Fibroblast of skin of left quadriceps (primary cell): ENCODE data around the gene COL27A1.
"Not testable (repeated sequence)": the region's sequence is repeated elsewhere in the genome, so short reads cannot be mapped to it uniquely, and the experiment has no call there.

Experiments used
- DNase-seq, 2 experiments: peaks; one replicate each; pipeline ENCODE4 v3.0.0-alpha.2; 2013; ENCODE audit warnings: low read depth in 2 of 2

The COL27A1 gene

DNA sequence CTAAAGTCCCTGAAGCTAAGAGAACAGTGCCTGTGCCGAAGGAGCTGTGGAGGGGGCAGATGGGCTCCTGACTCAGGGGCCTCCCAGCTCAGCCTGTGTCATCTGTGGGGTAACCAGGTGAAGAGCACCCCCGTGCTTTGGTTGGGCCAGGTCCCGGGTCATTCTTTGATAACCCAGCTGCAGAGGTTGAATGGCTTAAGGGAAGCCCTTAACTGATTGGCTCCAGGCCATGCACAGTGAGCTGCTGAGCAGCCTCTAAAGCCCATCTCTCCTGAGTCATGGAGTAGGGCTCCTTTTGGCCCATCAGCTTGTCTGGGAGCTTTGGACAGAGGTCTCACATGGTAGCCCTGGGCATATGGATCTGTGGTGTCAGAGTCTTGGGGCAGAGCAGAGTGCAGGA lies 28.7 kb downstream of the COL27A1 start:
- no peak for DNase-seq

DNA sequence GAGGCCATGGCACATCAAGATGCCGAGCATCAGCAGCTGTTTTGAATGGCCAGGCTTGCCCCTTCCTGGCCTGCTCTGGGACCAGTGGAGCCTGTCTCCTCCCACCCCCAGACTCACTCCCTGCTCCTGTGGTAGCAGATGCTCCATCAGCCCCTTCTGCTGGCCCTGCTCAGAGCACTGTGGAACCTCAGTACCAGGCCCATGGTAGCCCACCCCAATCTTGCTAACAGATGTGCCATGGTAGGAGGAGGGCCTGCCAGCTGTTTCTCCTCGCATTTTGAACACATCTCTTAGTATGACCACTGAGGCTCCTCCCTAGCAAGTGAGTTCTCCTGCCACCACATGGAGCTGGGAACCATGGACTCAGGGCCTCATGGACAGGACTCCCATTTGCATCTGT lies 29.5 kb downstream of the COL27A1 start:
- DNase-seq = no peak

DNA sequence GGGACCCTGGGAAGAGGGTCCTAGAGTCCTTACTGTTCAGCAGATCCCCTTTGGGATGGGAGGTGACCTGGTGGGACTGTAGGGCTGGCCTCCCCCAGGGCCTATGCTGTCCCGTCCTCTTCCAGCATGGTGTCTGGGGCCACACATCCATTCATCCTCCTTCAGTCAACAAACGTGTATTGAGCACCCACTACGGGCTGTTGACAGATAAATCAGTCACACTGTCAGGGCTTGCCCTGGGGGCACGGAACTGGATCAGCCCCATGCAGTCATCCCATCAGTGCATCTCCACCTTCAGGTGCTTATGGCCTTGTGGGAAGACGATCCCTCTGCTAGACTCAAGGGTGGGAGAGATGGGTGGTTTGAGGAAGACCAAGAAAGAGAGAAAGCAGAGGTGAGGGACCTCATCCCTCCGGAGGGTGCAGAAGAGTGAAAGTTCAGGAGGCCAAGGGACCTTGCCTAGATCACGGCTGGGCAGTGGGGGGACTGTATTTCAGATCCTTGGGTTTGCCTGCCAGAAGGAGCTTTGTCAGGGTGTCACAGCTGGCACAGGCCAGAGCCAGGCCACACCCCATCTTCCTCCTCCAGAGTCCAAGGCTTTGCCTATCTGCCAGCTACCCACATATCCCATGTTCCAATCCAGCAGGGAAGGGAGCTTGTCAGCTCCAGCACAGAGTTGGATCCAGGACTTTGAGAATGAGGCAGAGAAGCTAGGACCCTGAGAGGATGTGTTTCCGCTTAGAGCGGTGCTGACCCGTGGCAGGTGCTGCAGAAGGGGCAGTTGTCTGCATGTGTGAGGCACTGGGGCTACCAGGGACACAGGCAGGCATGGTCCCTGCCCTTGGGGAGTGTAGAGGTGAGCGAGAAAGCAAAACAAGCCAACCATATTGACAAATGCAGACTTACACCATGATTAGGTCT lies 30.5 kb downstream of the COL27A1 start:
- DNase-seq = no peak

DNA sequence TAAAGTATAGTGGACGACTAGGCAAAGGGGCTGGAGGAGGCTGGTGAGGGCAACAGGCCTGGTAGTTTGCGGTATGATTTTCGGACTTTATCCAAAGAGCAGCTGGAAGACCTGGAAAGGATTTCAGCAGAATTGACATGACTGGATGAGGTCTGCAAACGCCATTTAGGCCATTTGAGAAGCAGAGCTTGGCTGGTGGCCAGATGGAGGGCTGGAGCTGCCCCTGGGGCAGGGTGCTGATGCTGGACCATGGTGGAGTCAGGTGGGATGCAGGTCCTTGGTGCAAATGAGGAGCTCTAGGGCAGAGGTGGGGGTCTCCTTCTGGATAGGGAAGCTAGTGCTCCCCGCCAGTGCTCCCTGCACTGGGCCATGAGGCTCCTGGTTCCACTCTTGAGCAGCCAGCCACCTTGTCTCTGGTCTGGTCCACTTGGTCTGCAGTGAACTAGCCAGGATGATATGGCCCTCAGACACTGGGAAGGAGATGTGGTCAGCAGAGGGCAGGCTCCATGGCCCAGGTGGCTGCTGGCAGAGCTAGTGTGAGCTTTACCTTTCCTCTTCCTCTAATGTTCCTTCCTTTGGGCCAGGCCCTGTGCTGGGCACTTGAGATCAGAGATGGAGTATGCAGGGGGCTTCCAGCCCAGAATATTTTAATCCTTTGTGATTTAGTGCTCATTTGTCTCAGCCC lies 31.4 kb downstream of the COL27A1 start:
- DNase-seq = no peak

DNA sequence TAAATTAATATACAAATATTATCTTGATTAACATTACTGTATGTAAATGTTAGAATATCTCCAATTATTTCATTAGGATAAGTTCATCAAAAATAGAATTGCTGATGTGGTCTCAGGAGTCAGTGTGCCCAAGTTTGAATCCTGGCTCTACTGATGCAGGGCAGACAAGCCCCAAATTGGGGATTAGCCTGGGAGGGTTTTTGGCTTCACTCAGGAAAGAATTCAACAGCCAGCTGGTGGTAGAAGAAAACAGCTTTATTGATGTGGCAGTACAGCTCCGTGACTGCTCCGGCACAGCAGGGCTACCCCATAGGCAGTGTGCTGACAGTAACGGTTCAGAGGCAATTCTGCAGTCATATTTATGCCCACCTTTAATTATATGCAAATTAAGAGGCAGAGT lies 32.5 kb downstream of the COL27A1 start:
- DNase-seq = no peak

DNA sequence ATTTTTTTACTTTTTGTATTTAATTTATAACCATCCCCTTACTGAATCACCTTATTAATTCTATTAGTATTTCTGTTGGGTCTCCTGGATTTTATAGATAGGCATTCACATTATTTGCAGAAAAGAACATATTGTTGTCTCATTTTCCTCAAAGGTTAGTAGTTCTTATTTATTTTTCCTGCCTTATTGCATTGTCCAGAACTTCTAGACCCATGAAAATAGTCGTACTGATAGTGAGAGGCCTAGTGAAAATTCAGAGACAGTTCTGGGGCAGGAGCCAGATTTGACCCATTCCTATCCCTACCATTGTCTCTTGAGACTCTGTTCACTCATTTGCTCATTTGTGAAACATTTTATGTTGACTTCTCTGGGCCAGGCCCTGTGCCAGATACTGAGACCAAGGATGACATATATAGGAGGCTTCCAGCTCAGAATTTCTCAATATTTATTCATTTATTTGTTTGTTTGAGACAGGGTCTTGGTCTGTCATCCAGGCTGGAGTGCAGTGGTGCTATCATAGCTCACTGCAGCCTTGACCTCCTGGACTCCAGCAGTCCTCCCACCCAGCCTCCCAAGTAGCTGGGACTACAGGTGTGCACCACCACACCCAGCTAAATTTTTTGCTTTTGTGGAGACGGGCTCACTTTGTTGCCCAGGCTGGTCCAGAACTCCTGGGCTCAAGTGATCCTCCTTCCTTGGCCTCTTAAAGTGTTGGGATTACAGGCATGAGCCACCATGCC lies 34.7 kb downstream of the COL27A1 start:
- DNase-seq = no peak

DNA sequence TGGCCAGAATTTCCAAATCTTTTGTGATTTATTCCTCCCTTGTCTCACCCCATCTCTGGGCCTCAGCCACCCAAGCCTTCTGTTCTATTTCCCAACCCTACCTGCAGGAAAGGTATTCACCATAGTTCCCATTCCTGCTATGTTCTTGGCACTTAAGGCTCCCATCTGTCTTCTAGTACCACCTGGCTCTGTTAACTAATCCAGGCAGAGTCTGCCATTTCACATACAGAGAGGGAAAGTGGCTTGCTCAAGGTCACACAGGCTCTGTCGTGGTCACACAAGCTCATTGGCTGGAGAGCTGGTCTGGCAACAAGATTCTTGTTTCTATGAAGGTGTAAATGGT lies 35.2 kb downstream of the COL27A1 start:
- DNase-seq = no peak

DNA sequence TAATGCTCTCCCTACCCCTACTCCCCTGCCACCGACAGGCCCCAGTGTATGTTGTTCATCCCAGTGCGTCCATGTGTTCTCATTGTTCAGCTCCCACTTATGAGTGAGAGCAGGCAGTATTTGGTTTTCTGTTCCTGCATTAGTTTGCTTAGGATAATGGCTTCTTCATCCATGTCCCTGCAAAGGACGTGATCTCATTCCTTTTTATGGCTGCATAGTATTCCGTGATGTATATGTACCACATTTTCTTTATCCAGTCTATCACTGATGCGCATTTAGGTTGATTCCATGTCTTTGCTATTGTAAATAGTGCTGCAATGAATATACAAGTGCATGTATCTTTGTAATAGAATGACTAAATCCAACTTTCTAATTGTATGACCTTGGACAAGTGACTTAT lies 36.1 kb downstream of the COL27A1 start:
- DNase-seq = not testable (repeated sequence)

DNA sequence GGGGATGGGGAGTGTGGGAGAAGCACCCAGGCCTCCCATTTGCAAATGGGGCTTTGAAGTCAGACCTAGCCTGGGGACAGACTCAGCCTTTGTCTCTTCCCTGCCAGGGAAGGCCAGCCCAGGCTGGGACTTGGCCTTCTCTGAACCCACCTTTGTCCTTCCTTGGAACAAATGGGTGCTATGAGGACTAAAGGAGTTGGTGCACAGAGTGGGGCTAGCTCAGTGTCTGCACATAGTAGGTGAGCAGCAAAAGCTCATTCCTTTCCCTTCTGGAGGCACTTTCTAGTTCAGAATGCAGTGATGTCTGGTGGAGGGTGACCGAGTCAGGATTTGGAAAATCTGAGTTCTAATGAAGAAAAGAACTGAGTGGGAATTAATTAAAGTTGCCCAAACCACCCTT lies 37.2 kb downstream of the COL27A1 start:
- no peak for DNase-seq

DNA sequence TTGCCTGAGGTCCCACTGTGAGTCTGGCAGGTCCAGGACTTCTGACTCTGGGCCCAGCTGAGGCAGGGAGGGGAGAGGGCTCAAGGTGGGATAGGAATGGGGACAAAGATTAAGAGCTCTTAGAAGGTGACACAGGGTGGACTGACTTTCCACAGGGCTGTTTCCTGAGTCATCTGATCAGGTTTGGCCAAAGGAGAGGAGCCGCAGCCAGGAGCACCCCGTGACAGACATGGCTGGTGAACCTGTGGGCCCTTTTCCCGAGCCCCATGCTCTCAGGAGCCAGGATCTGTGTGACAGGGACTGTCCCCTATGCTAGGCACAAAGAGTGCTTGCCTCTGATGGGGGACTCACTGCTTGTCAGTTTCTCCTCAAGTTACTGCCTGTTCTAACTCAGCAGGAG lies 37.8 kb downstream of the COL27A1 start:
- DNase-seq = no peak

DNA sequence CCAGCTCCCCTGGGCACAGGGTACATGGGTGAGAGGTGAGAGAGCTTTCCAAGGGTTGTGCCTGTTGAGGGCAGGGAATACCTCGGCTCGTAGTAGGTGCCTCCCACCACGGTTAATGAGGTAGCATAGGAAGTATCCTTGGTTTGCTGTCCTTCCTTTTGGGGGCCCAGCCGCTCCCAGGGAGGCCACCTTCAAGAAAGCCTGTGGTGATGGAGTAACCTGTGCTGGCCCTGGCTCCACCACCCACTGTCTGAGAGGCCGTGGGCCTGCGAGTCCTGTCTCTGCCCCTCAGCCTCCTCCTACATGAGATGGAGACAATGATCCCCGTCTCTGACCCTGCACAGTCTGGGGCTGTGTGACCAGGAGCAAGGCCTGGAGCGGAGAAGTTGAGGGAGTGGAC lies 40.8 kb downstream of the COL27A1 start:
- DNase-seq = no peak

DNA sequence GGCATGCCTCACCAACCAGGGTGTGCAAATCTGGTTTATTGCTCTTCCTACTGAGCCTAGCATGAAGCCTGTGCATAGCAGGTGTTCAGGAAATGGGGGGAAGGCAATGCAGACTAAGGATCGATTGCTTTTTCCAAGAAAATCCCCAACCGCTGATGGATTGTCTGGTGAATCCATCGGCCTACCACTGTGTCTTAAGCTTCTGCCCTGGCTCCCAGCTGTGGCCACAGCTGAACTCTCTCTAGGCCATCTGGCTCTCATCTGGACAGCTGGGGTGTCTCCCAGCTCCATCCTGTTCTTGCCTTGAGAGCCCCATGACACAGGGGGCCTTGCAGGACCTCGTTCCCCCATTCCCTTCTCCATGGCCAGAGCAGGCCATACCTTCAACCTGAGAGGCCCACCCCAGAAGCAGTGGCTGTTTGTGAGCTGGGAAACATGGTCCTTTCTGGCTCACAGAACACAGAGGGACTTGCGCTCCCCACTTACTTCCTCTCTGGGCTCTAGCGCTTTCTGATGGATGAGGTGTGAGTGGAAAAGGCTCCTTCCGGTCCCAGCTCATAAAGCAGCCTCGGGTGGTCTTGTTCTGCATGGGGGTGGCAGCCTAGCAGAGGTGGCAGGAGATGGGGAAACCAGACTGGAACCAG lies 41.8 kb downstream of the COL27A1 start:
- DNase-seq = no peak

DNA sequence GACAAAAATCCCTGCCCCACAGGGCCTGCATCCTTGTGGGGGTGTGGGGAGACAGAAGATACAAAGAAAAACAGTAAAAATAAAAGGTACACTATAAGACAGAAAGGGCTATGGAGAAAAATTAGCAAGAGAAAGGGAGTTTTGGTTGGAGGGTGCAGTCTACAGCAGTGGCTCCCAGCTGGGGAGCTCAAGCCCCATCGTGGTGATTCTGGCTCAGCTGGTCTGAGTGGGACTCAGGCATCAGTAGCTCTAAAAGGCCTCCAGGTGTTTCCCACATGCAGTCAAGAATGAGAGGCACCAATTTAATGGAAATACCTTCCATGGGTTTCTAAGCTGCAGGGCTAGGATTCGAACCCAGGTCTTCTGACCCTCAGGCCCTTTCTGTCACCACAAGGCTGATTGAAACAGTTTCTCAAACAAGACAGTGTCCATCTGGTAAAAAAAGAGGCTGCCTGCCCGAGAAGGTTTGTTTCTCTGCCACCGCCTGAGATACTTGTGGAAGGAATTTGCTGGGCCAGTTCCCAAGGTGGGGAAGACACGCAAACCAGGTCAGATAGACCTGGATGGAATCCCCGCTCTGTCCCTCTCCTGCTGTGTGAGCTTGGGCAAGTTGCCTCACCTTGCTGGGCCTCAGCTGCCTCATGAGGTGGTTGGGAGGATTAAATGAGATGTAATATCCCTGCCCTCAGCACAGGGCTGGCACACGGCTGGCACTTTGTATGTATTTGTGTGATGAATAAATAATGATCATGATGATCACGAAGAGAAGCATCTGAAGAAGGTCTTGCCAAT lies 43.1 kb downstream of the COL27A1 start:
- no peak for DNase-seq

DNA sequence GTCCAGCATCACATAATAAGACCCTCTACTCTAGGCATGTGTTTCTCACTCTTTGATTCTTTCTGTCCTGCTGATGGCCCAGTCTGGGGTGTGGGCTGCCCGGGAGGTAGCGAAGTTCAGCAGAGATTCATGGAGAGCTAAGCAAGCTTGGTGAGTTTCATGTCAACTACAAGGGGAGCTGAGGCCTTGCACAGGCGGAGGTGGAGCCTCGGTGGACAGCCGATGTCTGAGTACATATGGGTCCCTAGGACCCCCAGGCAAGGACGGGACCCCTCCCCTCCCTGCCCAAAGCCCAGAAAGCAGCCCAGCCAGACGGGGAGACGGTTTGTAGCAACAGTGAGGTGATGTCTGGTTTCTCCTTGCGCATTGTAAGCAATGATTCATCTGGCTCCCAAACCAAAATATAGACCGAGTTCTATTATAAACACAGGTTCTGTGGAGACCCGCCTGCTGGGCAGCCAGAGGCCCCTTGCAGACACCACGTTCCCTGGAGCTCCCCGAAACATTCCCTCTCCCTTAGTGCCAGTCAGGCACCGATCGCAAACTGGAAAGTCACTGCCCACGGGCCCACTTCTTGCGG lies 45.5 kb downstream of the COL27A1 start:
- no peak for DNase-seq

DNA sequence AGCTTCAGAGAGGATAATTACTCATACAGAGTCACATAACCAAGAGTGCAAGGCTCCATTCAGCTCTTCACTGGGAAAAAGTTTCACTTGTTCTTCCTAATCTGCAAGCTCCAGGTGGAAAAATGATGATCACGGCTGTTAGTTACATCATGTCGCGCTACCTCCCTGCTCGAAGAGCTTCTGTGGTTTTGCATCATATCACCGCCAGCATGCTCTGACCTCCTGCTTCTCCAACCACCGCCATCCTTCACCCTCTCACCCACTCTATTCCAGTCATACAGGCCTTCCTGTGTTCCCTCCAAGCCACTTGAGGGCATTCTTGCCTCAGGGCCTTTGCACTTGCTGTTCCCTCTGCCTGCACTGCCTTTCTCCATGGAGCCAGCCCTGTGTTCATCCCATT lies 47.1 kb downstream of the COL27A1 start:
- DNase-seq = no peak

DNA sequence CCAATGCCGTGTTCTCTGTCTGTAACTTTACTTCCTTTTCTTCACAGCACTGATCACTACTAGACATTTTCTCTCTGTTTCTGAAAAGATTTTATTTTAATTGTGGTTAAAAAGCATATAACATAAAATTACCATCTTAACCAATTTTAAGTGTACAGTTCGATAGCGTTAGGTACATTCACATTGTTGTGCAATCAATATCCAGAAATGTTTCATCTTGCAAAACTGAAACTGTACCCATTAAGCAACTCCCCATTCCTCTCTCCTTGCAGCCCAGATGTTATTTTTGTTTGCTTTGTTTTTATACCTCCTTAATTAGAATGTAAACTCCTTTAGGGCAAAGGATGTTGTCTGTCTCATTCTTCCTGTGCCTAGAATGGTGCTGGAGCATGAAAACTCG lies 47.5 kb downstream of the COL27A1 start:
- DNase-seq = no peak

DNA sequence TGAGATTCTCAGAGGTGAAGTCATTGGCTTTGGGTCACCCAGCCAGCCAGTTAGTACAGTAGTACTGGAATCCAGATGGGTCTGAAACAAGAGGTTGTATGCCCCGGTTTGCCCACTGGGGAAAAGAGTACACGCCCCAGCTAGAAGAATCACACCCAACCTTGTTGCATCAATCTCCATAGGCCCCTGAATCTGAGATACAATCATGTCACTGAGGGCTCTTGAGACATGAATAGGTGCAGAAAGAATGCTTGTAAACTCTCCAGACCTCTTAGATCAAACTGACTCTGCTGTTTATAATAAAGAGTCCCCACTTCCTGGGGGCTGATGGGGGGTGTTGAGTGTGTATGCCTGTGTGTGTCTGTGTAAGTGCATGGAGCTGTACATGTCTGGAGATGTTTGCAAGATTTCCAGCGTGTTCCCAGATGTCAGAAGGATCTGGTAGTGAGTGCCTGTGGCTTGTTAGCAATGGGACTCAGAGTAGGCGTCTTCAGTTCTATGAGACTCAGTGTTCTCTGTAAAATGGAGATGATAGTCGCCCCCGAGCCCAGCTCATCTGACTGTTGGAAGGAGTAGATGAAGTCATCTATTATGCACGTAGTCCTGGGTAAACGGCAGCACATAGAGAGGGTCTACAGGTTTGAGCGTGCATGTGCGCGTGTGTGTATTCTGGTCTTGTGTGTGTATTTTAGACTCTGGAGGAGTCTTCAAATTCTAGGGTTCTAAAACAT lies 48.2 kb downstream of the COL27A1 start:
- no peak for DNase-seq

DNA sequence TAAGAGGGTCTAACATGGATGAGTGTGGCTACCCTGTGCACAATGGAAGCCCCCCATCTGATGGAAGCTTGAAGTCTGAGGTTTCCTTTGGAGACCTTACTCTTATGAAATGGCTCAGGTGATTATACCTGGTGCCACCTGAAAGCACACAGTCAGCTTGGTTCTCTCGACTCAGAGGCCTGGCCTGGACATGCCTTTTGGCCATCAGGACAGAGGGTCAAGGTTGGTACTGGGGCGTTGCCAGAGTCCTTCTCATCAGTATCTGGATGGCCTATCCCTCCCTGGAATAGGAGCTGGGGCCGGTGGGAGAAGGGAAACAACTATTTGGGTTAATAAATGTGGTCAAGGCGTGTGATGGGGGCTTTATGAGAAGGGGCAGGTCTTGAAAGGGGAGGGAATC lies 48.9 kb downstream of the COL27A1 start:
- no peak for DNase-seq

DNA sequence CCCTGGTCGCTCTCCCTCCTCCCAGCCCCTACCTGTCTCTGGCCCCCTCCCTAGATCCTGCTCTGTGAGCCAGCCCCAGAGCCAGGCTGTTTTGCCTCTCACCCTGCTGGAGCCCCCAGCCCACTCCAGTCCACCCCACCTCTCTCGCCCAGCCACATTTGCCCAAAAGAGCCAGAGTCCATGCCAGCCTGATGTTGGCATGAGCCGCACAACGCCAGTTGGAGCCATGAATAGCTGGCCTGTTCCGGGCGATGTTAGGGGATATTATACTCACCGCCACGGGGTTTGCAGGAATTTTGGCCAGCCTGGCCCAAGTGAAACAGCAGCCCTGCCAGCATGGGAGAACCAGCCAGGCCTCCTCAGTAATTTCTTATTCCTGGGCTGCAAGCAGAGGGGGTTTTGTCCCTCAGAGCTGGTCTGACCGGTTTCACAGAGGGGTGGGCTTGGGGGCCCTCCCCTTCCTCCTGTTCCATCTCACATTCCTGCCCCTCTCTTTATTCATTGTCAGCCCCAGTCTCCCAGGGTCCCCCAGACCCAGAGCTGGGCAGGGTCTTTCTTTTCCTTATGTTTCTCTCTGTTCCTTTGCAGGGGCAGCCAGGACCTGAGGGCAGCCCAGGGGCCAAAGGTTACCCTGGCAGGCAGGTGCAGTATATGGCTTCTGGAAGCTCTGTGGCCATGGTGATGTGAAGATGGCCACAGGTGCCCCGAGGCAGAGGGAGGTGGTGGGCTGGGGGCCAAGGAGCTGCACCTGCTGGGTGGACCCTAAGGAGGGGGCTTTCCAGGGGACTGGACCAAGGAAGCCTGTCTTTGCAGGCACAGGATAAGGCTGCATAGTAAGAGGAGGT lies 50.1 kb downstream of the COL27A1 start:
- no peak for DNase-seq
